Superior temporal gyrus (tissue), 1 donor: ENCODE results near the gene OR13C5.

Source experiments
- DNase-seq: peaks from one replicate; pipeline ENCODE4 v3.0.0-alpha.2; 2016; ENCODE audit errors: extremely low spot score

OR13C5 gene

GRCh38 chr9:104553261-104553660 is 46.0 kb downstream of the OR13C5 start:
- DNase-seq, result no peak
